Retinal pigment epithelial cell (primary cell): Measurements from ENCODE around the gene NDST1.

Experiments used
- DNase-seq: peaks from one replicate; pipeline ENCODE4 v3.0.0-alpha.2; 2010; ENCODE audit warnings: low read depth
- H3K4me3 ChIP-seq: 2 replicates; pipeline ENCODE4 v1.5.1; 2011; ENCODE audit warnings: mild to moderate bottlenecking, low read length, control low read depth, moderate library complexity
- CTCF ChIP-seq: conservative IDR thresholded peaks from 2 replicates; pipeline ENCODE4 v1.5.1; 2011; ENCODE audit warnings: low read depth, low read length, control low read depth, inconsistent platforms

NDST1 gene

GRCh38 chr5:150580917-150581316 lies 73.0 kb downstream of the NDST1 start:
- no peak overlapping the region for H3K4me3 ChIP-seq
- DNase-seq, result no peak
- no peak for TF ChIP-seq CTCF

GRCh38 chr5:150582241-150583109 lies 74.5 kb downstream of the NDST1 start:
- no peak for TF ChIP-seq CTCF
- no peak for DNase-seq

GRCh38 chr5:150583541-150584225 lies 75.8 kb downstream of the NDST1 start:
- TF ChIP-seq CTCF, result no peak
- DNase-seq, result no peak
- no peak overlapping the region for H3K4me3 ChIP-seq

More at GRCh38 chr5:150582241-150583109, 74.5 kb downstream of the NDST1 start:
- H3K4me3 ChIP-seq, result no peak overlapping the region

DNA sequence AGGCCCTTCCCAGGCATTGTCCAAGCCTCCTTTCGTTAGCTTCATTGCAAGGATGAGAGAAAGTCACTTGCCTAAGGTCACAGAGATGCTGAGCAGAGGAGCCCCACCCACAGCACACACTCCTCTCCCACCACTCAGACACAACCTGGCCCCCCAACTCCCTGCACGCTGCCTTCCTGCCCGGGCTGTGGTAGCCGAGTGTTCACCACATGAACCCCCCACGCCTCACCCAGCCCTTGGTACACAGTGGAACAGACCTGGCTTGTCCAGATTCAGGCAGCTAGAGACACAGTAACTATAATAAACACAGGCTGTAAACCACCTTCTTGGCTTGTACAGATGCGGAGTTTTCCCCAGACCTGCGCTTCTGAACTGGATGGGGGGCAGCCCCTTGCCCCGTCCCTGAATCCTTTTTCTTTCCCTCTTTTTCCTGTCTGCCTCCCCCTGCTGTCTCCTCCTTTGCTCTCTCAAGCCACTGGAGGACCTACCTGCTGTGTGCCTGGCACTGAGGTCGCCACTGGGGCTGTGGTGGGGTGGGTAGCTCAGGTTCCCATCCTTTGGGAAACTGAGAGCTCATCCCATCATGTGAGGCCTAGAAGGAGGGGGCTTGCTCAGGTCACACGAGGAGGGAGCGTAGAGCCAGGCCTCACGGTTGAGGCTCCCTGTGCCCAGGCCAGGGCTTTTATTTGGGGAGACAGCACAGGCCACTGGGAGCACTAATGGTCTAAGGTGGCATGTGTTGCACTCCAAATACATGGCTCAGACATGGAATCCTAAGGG lies 76.8 kb downstream of the NDST1 start:
- H3K4me3 ChIP-seq, result no peak overlapping the region
- no peak for DNase-seq
- TF ChIP-seq CTCF, result no peak

DNA sequence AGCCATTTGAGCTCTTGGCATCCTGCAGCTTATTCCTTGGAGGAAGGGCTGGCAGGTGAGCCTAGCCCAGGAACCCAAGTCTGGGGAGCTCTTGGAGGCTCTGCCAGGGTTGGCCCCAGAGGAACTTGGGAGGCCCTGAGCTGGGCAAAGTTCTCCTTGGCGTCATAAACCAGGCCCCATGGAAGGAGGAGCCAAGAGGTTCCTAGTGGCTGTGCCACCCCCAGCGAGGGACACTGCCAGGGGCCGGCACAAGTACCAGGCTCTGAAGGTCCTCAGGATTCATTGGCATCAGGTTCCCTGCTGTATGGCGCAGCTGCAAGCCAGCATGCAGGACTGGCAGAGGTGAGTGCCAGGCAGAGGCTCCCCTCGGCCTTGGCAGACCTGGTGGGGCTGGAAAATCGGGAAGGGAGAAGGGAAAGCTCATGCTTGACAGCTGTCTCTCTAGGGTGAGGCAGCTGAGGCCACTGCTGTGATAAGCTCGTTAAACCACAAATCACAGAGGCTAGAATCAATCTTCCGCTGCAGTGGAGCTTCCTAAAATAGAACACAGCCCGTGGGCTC lies 77.9 kb downstream of the NDST1 start:
- H3K4me3 ChIP-seq, result no peak overlapping the region
- DNase-seq, result no peak
- no peak for TF ChIP-seq CTCF

- H3K4me3 ChIP-seq, result no peak overlapping the region
- no peak for DNase-seq
- no peak for TF ChIP-seq CTCF
These were observed 79.1 kb downstream of the NDST1 start for GRCh38 chr5:150587016-150587415.
